Heart left ventricle (tissue), 16 donors: ENCODE results near the gene GBGT1. TPM values are rescaled to one million over a fixed set of nuclear protein-coding genes. Genes with fewer than 3 reads are reported as not detected.

Experiments
- ATAC-seq, 4 donors: fragments of 200-7000 bp; cut with Tn5 transposase; one replicate each; pipeline ENCODE4 v1.9.1; 2020 to 2022; ENCODE audit warnings: moderate library complexity in 4 of 4, mild to moderate bottlenecking in 3 of 4, moderate number of reproducible peaks in 1 of 4
- DNase-seq, 5 donors: peaks; one replicate each; pipeline ENCODE4 v3.0.0-alpha.2; 2020
- H3K27ac ChIP-seq, 12 donors: fragments of 200-600 bp; sonication (generic) in 4 of 12; one replicate each; pipeline versions ENCODE4 v1.5.0 to v1.8.0; 2016 to 2022; ENCODE audit warnings: mild to moderate bottlenecking in 2 of 12
- H3K27me3 ChIP-seq, 9 donors: fragments of 200-600 bp; sonication (generic) in 2 of 9; one replicate each; pipeline versions ENCODE4 v1.5.1 to v1.8.0; 2016 to 2022; ENCODE audit warnings: mild to moderate bottlenecking in 3 of 9
- H3K36me3 ChIP-seq, 9 donors: fragments of 200-600 bp; sonication (generic) in 2 of 9; one replicate each; pipeline versions ENCODE4 v1.5.0 to v1.8.0; 2018 to 2022; ENCODE audit warnings: mild to moderate bottlenecking in 2 of 9
- H3K4me1 ChIP-seq, 12 donors: fragments of 200-600 bp; sonication (generic) in 4 of 12; one replicate each; pipeline versions ENCODE4 v1.5.0 to v1.8.0; 2016 to 2022; ENCODE audit warnings: mild to moderate bottlenecking in 3 of 12
- H3K4me3 ChIP-seq, 12 donors: fragments of 200-600 bp; sonication (generic) in 4 of 12; one replicate each; pipeline versions ENCODE4 v1.5.0 to v1.8.0; 2017 to 2022; ENCODE audit warnings: mild to moderate bottlenecking in 9 of 12, moderate library complexity in 4 of 12
- H3K9me3 ChIP-seq, 12 donors: fragments of 200-600 bp; sonication (generic) in 4 of 12; one replicate each; pipeline versions ENCODE4 v1.5.0 to v1.8.0; 2016 to 2022; ENCODE audit warnings: mild to moderate bottlenecking in 1 of 12
- CTCF ChIP-seq, 12 donors: fragments of 200-600 bp; sonication (generic) in 4 of 12; IDR thresholded peaks; one replicate each; pipeline versions ENCODE4 v1.5.0 to v1.8.0; 2018 to 2022; ENCODE audit warnings: antibody characterized with exemption in 12 of 12, mild to moderate bottlenecking in 5 of 12
- POLR2A ChIP-seq, 2 donors: fragments of 450-650 bp; IDR thresholded peaks; one replicate each; pipeline ENCODE4 v1.6.1; 2017; ENCODE audit warnings: antibody characterized with exemption in 2 of 2, mild to moderate bottlenecking in 2 of 2, moderate library complexity in 2 of 2
- WGBS, 4 donors: extraction: QIAGEN DNeasy Blood & Tissue Kit in 2 of 4; methylation state at CpG; one replicate each; pipeline versions ENCODE4 v1.1.5 to v1.1.7; 2013 to 2018; 5-methylcytosine and 5-hydroxymethylcytosine counted together
- intact Hi-C, 10 donors: fragments of 100-400 bp; cut with DNase I; formaldehyde crosslinking; loops; one replicate each; pipeline versions ENCODE4 v1.11.1 to v1.14.2; 2022
- polyA plus RNA-seq, 2 donors: library from polyadenylated mRNA; stranded (reverse); fragments of 200-250 nt; gene quantifications; one replicate each; pipeline ENCODE4 v1.2.3, GENCODE V29; 2013
- total RNA-seq, 9 donors: library from RNA; depleted of rRNA in 2 of 9; stranded (reverse); fragments of >200 nt in 2 of 9; fragmentation: NEBNext Ultra II Directional in 3 of 9; extraction: Animal tissue kit (Norgen Biotek cat#: 25700) in 3 of 9; gene quantifications; one replicate each; pipeline versions ENCODE4 v1.1.0 to v1.2.4, GENCODE V29; 2016 to 2023
- donor health status: ischemic (EF 13 %, LVEDD 7.1; RV severe dilation, severe dysfunction).
- donor health status: healthy with polysubstance abuse.
- donor health status: DM: no; HTN: yes; CAD: no.
- donor health status: DM: no; HTN: no; CAD: no.
- donor health status: ischemic (EF 25% LVEDD 6.9; RV normal size, moderate dysfunction).
- donor health status: ischemic (EF 25% LVEDD 5.7; RV mildly dilated, moderate dysfunction).
- donor health status: healthy.
- donor health status: DM: yes; HTN: yes; CAD: no.
- donor health status: ischemic (EF 35%, LVEDD 5.7; RV mildly dilated, moderate dysfunction).
- donor health status: nonischemic (EF 11% LVEDD 7.7; RV severe dilation, severe dysfunction).
- donor health status: DM: yes; HTN: yes; CAD: no.
- donor health status: PGD.
- donor health status: ischemic (EF 29% LVEDD 5.4; RV normal size, mild dysfunction).
- donor health status: nonischemic (EF 23%, LVEDD 6.1; RV moderate dilation, normal function).

The GBGT1 gene
- total and polyA plus RNA-seq, 11 donors = 4.6 to 22.5 (median 7.0) TPM

- ATAC-seq (no peak), DNase-seq (peak in 2 of 5 donors; percentile 14 to 33)
- H3K4me1 ChIP-seq = peaks cover 9 to 24% (median 21%) of the 10 kb centered on the region in 12 donors
- peaks cover 3 to 77% (median 70%) of the 10 kb centered on the region in 9 donors for H3K36me3 ChIP-seq
- no peak overlapping the region for H3K4me3 ChIP-seq
- H3K27me3 ChIP-seq = no peaks in the 10 kb centered on the region
- no peak overlapping the region for H3K27ac ChIP-seq
- intact Hi-C loops = no loop called here
- TF ChIP-seq CTCF (IDR thresholded peaks at IDR 0.05) = no peak
- WGBS, 4 donors = 93 to 95% (median 94%) methylated on average over 12 to 19 of the region's 19 CpGs
- no peaks in the 10 kb centered on the region for H3K9me3 ChIP-seq
Observed at GRCh38 chr9:133108794-133109641, 54.7 kb downstream of the GBGT1 start.

- ATAC-seq = no peak
- Histone ChIP-seq H3K4me1 (peaks cover 2 to 19% (median 13%) of the 10 kb centered on the region in 12 donors), H3K27me3 (no peaks in the 10 kb centered on the region), H3K27ac (no peak overlapping the region), H3K36me3 (peaks cover 3 to 86% (median 73%) of the 10 kb centered on the region in 9 donors), H3K9me3 (no peaks in the 10 kb centered on the region), H3K4me3 (no peak overlapping the region)
- 93 to 95% (median 93%) methylated on average over 16 to 18 of the region's 18 CpGs for WGBS, 4 donors
- DNase-seq = peak in 3 of 5 donors; percentile 20 to 55 (median 21)
- intact Hi-C loops = no loop called here
- TF ChIP-seq CTCF (IDR thresholded peaks at IDR 0.05) (no peak), POLR2A (IDR thresholded peaks at IDR 0.05) (no peak)
Observed at GRCh38 chr9:133107961-133108793, 55.5 kb downstream of the GBGT1 start.

GRCh38 chr9:133107245-133107722, 56.4 kb downstream of the GBGT1 start:
- ATAC-seq (no peak), DNase-seq (peak in 2 of 5 donors; percentile 12 to 33)
- Histone ChIP-seq H3K36me3 (peaks cover 3 to 95% (median 81%) of the 10 kb centered on the region in 9 donors), H3K27ac (no peak overlapping the region), H3K4me3 (no peak overlapping the region), H3K9me3 (no peaks in the 10 kb centered on the region), H3K4me1 (peaks cover 0 to 10% (median 4%) of the 10 kb centered on the region in 12 donors), H3K27me3 (no peaks in the 10 kb centered on the region)
- 90 to 100% (median 97%) methylated on average over 2 to 13 of the region's 13 CpGs for WGBS, 4 donors
- intact Hi-C loops = no loop called here
- no peak for TF ChIP-seq POLR2A (IDR thresholded peaks at IDR 0.05)
- TF ChIP-seq CTCF (IDR thresholded peaks at IDR 0.05) = no peak
